Heart left ventricle (tissue), 13 donors: ENCODE measurements around the gene LRG1.

Source experiments
- CTCF ChIP-seq, 12 donors: fragments of 200-600 bp; sonication (generic) in 4 of 12; IDR thresholded peaks; one replicate each; pipeline versions ENCODE4 v1.5.0 to v1.8.0; 2018 to 2022; ENCODE audit warnings: antibody characterized with exemption in 12 of 12, mild to moderate bottlenecking in 5 of 12
- POLR2A ChIP-seq, 2 donors: fragments of 450-650 bp; IDR thresholded peaks; one replicate each; pipeline ENCODE4 v1.6.1; 2017; ENCODE audit warnings: antibody characterized with exemption in 2 of 2, mild to moderate bottlenecking in 2 of 2, moderate library complexity in 2 of 2
- donor health status: ischemic (EF 13 %, LVEDD 7.1; RV severe dilation, severe dysfunction).
- donor health status: DM: no; HTN: yes; CAD: no.
- donor health status: DM: no; HTN: no; CAD: no.
- donor health status: ischemic (EF 25% LVEDD 6.9; RV normal size, moderate dysfunction).
- donor health status: ischemic (EF 25% LVEDD 5.7; RV mildly dilated, moderate dysfunction).
- donor health status: ischemic (EF 35%, LVEDD 5.7; RV mildly dilated, moderate dysfunction).
- donor health status: nonischemic (EF 11% LVEDD 7.7; RV severe dilation, severe dysfunction).
- donor health status: DM: yes; HTN: yes; CAD: no.
- donor health status: PGD.
- donor health status: ischemic (EF 29% LVEDD 5.4; RV normal size, mild dysfunction).
- donor health status: nonischemic (EF 23%, LVEDD 6.1; RV moderate dilation, normal function).

- TF ChIP-seq CTCF (IDR thresholded peaks at IDR 0.05), result no peak
- TF ChIP-seq POLR2A (IDR thresholded peaks at IDR 0.05), result no peak
These were observed 48.4 kb downstream of the LRG1 start for GRCh38 chr19:4491446-4491845.
